ENCODE measurements around the gene TMPRSS2. TPM values are rescaled to one million over a fixed set of nuclear protein-coding genes. Genes with fewer than 3 reads are reported as not detected.

TMPRSS2 gene
- total RNA-seq, 1 donor from 2014 or later, result 0.07 TPM

GRCh38 chr21:41451753-41452676 lies 55.9 kb downstream of the TMPRSS2 start:
- intact Hi-C loops (cut with micrococcal nuclease), result no loop called here

GRCh38 chr21:41449613-41450012 lies 58.3 kb downstream of the TMPRSS2 start:
- intact Hi-C loops (cut with micrococcal nuclease), result no loop called here

- intact Hi-C loops (cut with micrococcal nuclease), result no loop called here
These were observed 60.6 kb downstream of the TMPRSS2 start for GRCh38 chr21:41447356-41447755.

- intact Hi-C loops (cut with micrococcal nuclease), result no loop called here
These were observed 61.4 kb downstream of the TMPRSS2 start for GRCh38 chr21:41446586-41446985.

GRCh38 chr21:41445465-41445862 lies 62.5 kb downstream of the TMPRSS2 start:
- intact Hi-C loops (cut with micrococcal nuclease), result no loop called here

- intact Hi-C loops (cut with micrococcal nuclease), result no loop called here
These were observed 63.1 kb downstream of the TMPRSS2 start for GRCh38 chr21:41444703-41445464.

- intact Hi-C loops (cut with micrococcal nuclease), result no loop called here
These were observed 64.4 kb downstream of the TMPRSS2 start for GRCh38 chr21:41443562-41443961.

- intact Hi-C loops (cut with micrococcal nuclease), result no loop called here
These were observed 65.3 kb downstream of the TMPRSS2 start for GRCh38 chr21:41442481-41443186.

GRCh38 chr21:41441546-41441945 lies 66.4 kb downstream of the TMPRSS2 start:
- intact Hi-C loops (cut with micrococcal nuclease), result no loop called here

GRCh38 chr21:41439248-41439647 lies 68.7 kb downstream of the TMPRSS2 start:
- intact Hi-C loops (cut with micrococcal nuclease), result no loop called here

- intact Hi-C loops (cut with micrococcal nuclease), result no loop called here
These were observed 69.4 kb downstream of the TMPRSS2 start for GRCh38 chr21:41438425-41439113.

- intact Hi-C loops (cut with micrococcal nuclease), result no loop called here
These were observed 70.2 kb downstream of the TMPRSS2 start for GRCh38 chr21:41437729-41438128.

GRCh38 chr21:41435706-41436105 lies 72.3 kb downstream of the TMPRSS2 start:
- intact Hi-C loops (cut with micrococcal nuclease), result no loop called here

GRCh38 chr21:41433566-41433965 lies 74.4 kb downstream of the TMPRSS2 start:
- intact Hi-C loops (cut with micrococcal nuclease), result no loop called here

- intact Hi-C loops (cut with micrococcal nuclease), result no loop called here
These were observed 75.1 kb downstream of the TMPRSS2 start for GRCh38 chr21:41432562-41433460.

- intact Hi-C loops (cut with micrococcal nuclease), result no loop called here
These were observed 76.0 kb downstream of the TMPRSS2 start for GRCh38 chr21:41431788-41432548.

- intact Hi-C loops (cut with micrococcal nuclease), result loop anchor here (5.0 to 10.0 kb wide), 3 partner anchors 572 to 975 kb away; partner anchors contain the start of gene UBASH3A
These were observed 78.0 kb downstream of the TMPRSS2 start for GRCh38 chr21:41429925-41430491.

- intact Hi-C loops (cut with micrococcal nuclease), result loop anchor here (5.0 to 10.0 kb wide), 3 partner anchors 573 to 975 kb away; partner anchors contain the start of gene UBASH3A
These were observed 78.7 kb downstream of the TMPRSS2 start for GRCh38 chr21:41429305-41429704.

GRCh38 chr21:41428847-41429246 lies 79.1 kb downstream of the TMPRSS2 start:
- intact Hi-C loops (cut with micrococcal nuclease), result loop anchor here (5.0 to 10.0 kb wide), 3 partner anchors 573 to 976 kb away; partner anchors contain the start of gene UBASH3A
